A549 (cell line): Measurements from ENCODE around the gene TEAD4. TPM values are rescaled to one million over a fixed set of nuclear protein-coding genes. Genes with fewer than 3 reads are reported as not detected.

Experiments
- ATAC-seq, 2 experiments: fragments of 200-7000 bp in 1 of 2; fragments of >200 bp in 1 of 2; cut with Nextera tagmentation in 1 of 2; cut with Tn5 transposase in 1 of 2; 3 replicates each; pipeline versions ENCODE4 v1.8.0 to v1.9.1; 2018 to 2020; ENCODE audit warnings: mild to moderate bottlenecking in 1 of 2, moderate library complexity in 1 of 2
- CTCF ChIA-PET: fragments of 300-600 bp; sonication (Branson Sonifier 250); formaldehyde crosslinking; extraction: SDS; loops from one replicate; lab custom pipeline; 2021; ENCODE audit warnings: antibody characterized with exemption, inconsistent platforms; lab: Yijun Ruan, JAX
- POLR2A ChIA-PET: fragments of 350-600 bp; formaldehyde crosslinking; extraction: SDS; loops from one replicate; lab custom pipeline; 2021; ENCODE audit warnings: antibody characterized with exemption, inconsistent platforms; lab: Yijun Ruan, JAX
- DNase-seq, 2 experiments: peaks; one replicate each; pipeline versions ENCODE4 v3.0.0 to v3.0.0-alpha.2; 2011 to 2016; ENCODE audit warnings: low read depth in 1 of 2, low spot score in 1 of 2
- FAIRE-seq: peaks from 2 replicates; lab custom pipeline; 2011; peaks lifted over from hg19 to GRCh38; lab: Jason Lieb, UNC
- H3K27ac ChIP-seq, 2 experiments: fragments of >200 bp; sonication (Bioruptor Twin); formaldehyde crosslinking; 3 replicates each; pipeline ENCODE4 v1.5.1; 2016 to 2017
- H3K4me1 ChIP-seq: fragments of >200 bp; sonication (Bioruptor Twin); formaldehyde crosslinking; 3 replicates; pipeline ENCODE4 v1.6.1; 2016
- H3K4me2 ChIP-seq: fragments of >200 bp; sonication (Bioruptor Twin); formaldehyde crosslinking; 3 replicates; pipeline ENCODE4 v1.6.1; 2016
- H3K4me3 ChIP-seq: fragments of >200 bp; sonication (Bioruptor Twin); formaldehyde crosslinking; 3 replicates; pipeline ENCODE4 v1.5.1; 2016
- H3K9me3 ChIP-seq: fragments of >200 bp; sonication (Bioruptor Twin); formaldehyde crosslinking; 3 replicates; pipeline ENCODE4 v1.6.1; 2016
- BCL3 ChIP-seq: fragments of >200 bp; sonication (Bioruptor Twin); formaldehyde crosslinking; IDR thresholded peaks from 3 replicates; pipeline ENCODE4 v1.6.1; 2016
- CTCF ChIP-seq: fragments of >200 bp; sonication (Bioruptor Twin); formaldehyde crosslinking; IDR thresholded peaks from 3 replicates; pipeline ENCODE4 v1.5.1; 2016
- E2F6 ChIP-seq: IDR thresholded peaks from 2 replicates; pipeline ENCODE4 v1.6.1; 2012; ENCODE audit warnings: low read depth, borderline replicate concordance
- EP300 ChIP-seq, 2 experiments: fragments of >200 bp; sonication (Bioruptor Twin); formaldehyde crosslinking; IDR thresholded peaks; 2 replicates in 1 of 2; 3 replicates in 1 of 2; pipeline ENCODE4 v1.6.1; 2016 to 2017
- FOSB ChIP-seq: fragments of 250-450 bp; sonication (Bioruptor Pico); IDR thresholded peaks from 2 replicates; pipeline ENCODE4 v1.5.0; 2020; ENCODE audit warnings: mild to moderate bottlenecking, moderate library complexity
- FOSL2 ChIP-seq, 2 experiments: fragments of 450-650 bp in 1 of 2; fragments of >200 bp in 1 of 2; sonication (Bioruptor Twin) in 1 of 2; formaldehyde crosslinking; IDR thresholded peaks; 2 replicates each; pipeline versions ENCODE4 v1.5.0 to v1.6.1; 2016 to 2020; ENCODE audit warnings: mild to moderate bottlenecking in 1 of 2, moderate library complexity in 1 of 2
- GATA3 ChIP-seq: IDR thresholded peaks from 2 replicates; pipeline ENCODE4 v1.6.1; 2012; ENCODE audit warnings: borderline replicate concordance
- HEYL ChIP-seq: fragments of 250-450 bp; sonication (Bioruptor Pico); IDR thresholded peaks from 2 replicates; pipeline ENCODE4 v1.8.0; 2021; ENCODE audit warnings: mild to moderate bottlenecking, moderate library complexity
- KDM1A ChIP-seq: fragments of 200-600 bp; sonication (generic); IDR thresholded peaks from 2 replicates; pipeline ENCODE4 v1.6.1; 2016; ENCODE audit warnings: low read depth, mild to moderate bottlenecking
- MAX ChIP-seq: IDR thresholded peaks from 2 replicates; pipeline ENCODE4 v1.6.1; 2012
- NFE2L2 ChIP-seq: fragments of 150-350 bp; conservative IDR thresholded peaks from 2 replicates; pipeline ENCODE4 v1.6.1; 2014; ENCODE audit warnings: low read length
- NR3C1 ChIP-seq: fragments of >200 bp; sonication (Bioruptor Twin); formaldehyde crosslinking; IDR thresholded peaks from 3 replicates; pipeline ENCODE4 v1.6.1; 2017
- SMC3 ChIP-seq: fragments of >200 bp; sonication (Bioruptor Twin); formaldehyde crosslinking; IDR thresholded peaks from 3 replicates; pipeline ENCODE4 v1.6.1; 2018; ENCODE audit warnings: inconsistent platforms
- TP53 ChIP-seq: fragments of 250-450 bp; sonication (Bioruptor Pico); IDR thresholded peaks from 2 replicates; pipeline ENCODE4 v1.5.0; 2021; ENCODE audit warnings: mild to moderate bottlenecking, moderate library complexity
- ZFP36 ChIP-seq: fragments of 450-650 bp; IDR thresholded peaks from 2 replicates; pipeline ENCODE4 v1.6.1; 2014; ENCODE audit warnings: borderline replicate concordance; ENCODE audit not compliant: partially characterized antibody
- WGBS: methylation state at CpG from one replicate; pipeline ENCODE4 v1.1.6; 2017; ENCODE audit errors: missing lambda C conversion rate; 5-methylcytosine and 5-hydroxymethylcytosine counted together
- polyA plus RNA-seq, 4 experiments: library from polyadenylated mRNA; depleted of rRNA in 3 of 4; stranded (reverse); fragments of >200 nt; fragmentation: RNase III in 1 of 4; extraction: RNeasy Plus Mini Kit Qiagen cat#74134 plus additional on column Dnase treatment in 1 of 4; gene quantifications; 2 replicates in 3 of 4; 3 replicates in 1 of 4; pipeline ENCODE4 v1.2.3, GENCODE V29; 2011 to 2017

TEAD4 gene
- polyA plus RNA-seq, 2 of the 4 experiments (the other 2 are of a cell fraction), result 22.6 to 31.8 TPM

GRCh38 chr12:2937500-2937899 lies 21.7 kb upstream of the TEAD4 start:
- CTCF ChIA-PET, result interaction anchor here (0.6 to 1.6 kb wide), 4 partner anchors 84 to 356 kb away, joined by 3 to 4 read pairs (median 3); no protein-coding TSS in a partner anchor

GRCh38 chr12:2939191-2939590 lies 20.0 kb upstream of the TEAD4 start:
- ChIA-PET POLR2A (no interaction called here), CTCF (interaction anchor here (0.8 to 1.3 kb wide), 3 partner anchors 13 to 48 kb away, joined by 3 to 4 read pairs (median 3); partner anchors contain the start of gene TULP3)
- no peak for FAIRE-seq
- H3K27ac ChIP-seq, result no peak overlapping the region
- no peak overlapping the region for H3K4me3 ChIP-seq
- DNase-seq, result no peak
- H3K9me3 ChIP-seq, result no peaks in the 10 kb centered on the region
- no peak for ATAC-seq
- WGBS, result 90% methylated on average over 5 of the region's 5 CpGs
- H3K4me1 ChIP-seq, result no peaks in the 10 kb centered on the region
- H3K4me2 ChIP-seq, result no peak overlapping the region
- TF ChIP-seq NR3C1 (no peak), E2F6 (no peak), SMC3 (no peak), CTCF (no peak), HEYL (CRISPR knock-in tag) (no peak), BCL3 (no peak), EP300 (IDR thresholded peaks at IDR 0.05) (no peak), NFE2L2 (no peak), TP53 (no peak)

More at GRCh38 chr12:2937500-2937899, 21.7 kb upstream of the TEAD4 start:
- TF ChIP-seq FOSL2 (IDR thresholded peaks at IDR 0.05), result no peak
- TF ChIP-seq FOSL2 (CRISPR knock-in tag; IDR thresholded peaks at IDR 0.05), result no peak
- no peak for TF ChIP-seq MAX
- TF ChIP-seq ZFP36, result no peak
- TF ChIP-seq, all 56 proteins: peak for 0
- Histone ChIP-seq H3K9me3 (no peaks in the 10 kb centered on the region), H3K4me1 (no peaks in the 10 kb centered on the region), H3K4me3 (no peak overlapping the region), H3K27ac (no peak overlapping the region), H3K4me2 (no peak overlapping the region)
- 85% methylated on average over 3 of the region's 3 CpGs for WGBS
- FAIRE-seq, result peak; percentile 59
- DNase-seq, result no peak
- ATAC-seq, result no peak
- POLR2A ChIA-PET, result no interaction called here

- ATAC-seq (no peak), FAIRE-seq (no peak)
- 86% methylated on average over 10 of the region's 10 CpGs for WGBS
- POLR2A ChIA-PET, result no interaction called here
- CTCF ChIA-PET, result interaction anchor here (0.7 to 1.8 kb wide), 2 partner anchors 56 to 86 kb away, joined by 4 to 7 read pairs; no protein-coding TSS in a partner anchor
- TF ChIP-seq FOSB (CRISPR knock-in tag) (no peak), KDM1A (no peak), E2F6 (no peak), GATA3 (no peak), FOSL2 (IDR thresholded peaks at IDR 0.05) (no peak), FOSL2 (CRISPR knock-in tag; IDR thresholded peaks at IDR 0.05) (no peak)
- TF ChIP-seq, all 56 proteins: peak for 0
- no peak for DNase-seq
- Histone ChIP-seq H3K4me3 (no peak overlapping the region), H3K4me2 (no peak overlapping the region), H3K4me1 (no peaks in the 10 kb centered on the region), H3K27ac (no peak overlapping the region), H3K9me3 (no peaks in the 10 kb centered on the region)
Observed at GRCh38 chr12:2940564-2940963, 18.6 kb upstream of the TEAD4 start.
